ENCODE data around the gene ARHGAP42. TPM values are rescaled to one million over a fixed set of nuclear protein-coding genes. Genes with fewer than 3 reads are reported as not detected.

ARHGAP42 gene
- total and polyA plus RNA-seq, 2 of the 13 experiments (the other 11 are each of a cell fraction or from before 2014, with no cell fraction given) = 2.5 to 4.3 TPM

- DNase-seq (ENCODE audit: low spot score) (no peak), ATAC-seq (no peak), FAIRE-seq (no peak)
- ChIA-PET POLR2A (no interaction called here), CTCF (ENCODE audit: low intra/inter-chr PET ratio, low total read pairs) (no interaction called here)
- Histone ChIP-seq H3K4me3 (replicated peaks in 1 of 3; ENCODE audit: insufficient read depth in 1 of 3, low read depth in 2 of 3, low read length in 3 of 3) (no peak overlapping the region), H3K4me2 (ENCODE audit: low read depth, low read length) (no peak overlapping the region), H4K20me1 (ENCODE audit: insufficient read depth, low read length) (no peaks in the 10 kb centered on the region), H3K9me3 (ENCODE audit: low read length) (no peaks in the 10 kb centered on the region), H3K79me2 (ENCODE audit: insufficient read depth, low read length) (no peaks in the 10 kb centered on the region), H3K27me3 (ENCODE audit: control insufficient read depth in 1 of 2, insufficient read depth in 2 of 2, low read length in 2 of 2) (no peaks in the 10 kb centered on the region), H3K36me3 (replicated peaks in 1 of 2; ENCODE audit: control insufficient read depth in 1 of 2, insufficient read depth in 2 of 2, low read length in 2 of 2) (no peaks in the 10 kb centered on the region), H3K27ac (ENCODE audit: extremely low read length, insufficient read depth, low read length) (no peak overlapping the region), H2AFZ (ENCODE audit: low read length) (no peak overlapping the region), H3K9ac (ENCODE audit: insufficient read depth, low read depth, low read length) (no peak overlapping the region), H3K4me1 (ENCODE audit: insufficient read depth, low read length) (no peaks in the 10 kb centered on the region)
- in situ Hi-C loops (cut with HindIII; ENCODE audit: extremely low pct_ligation_motif_present, low pct_unique_long_range_greater_than_20kb) (no loop called here), intact Hi-C loops (cut with micrococcal nuclease; ENCODE audit: unreplicated experiment) (no loop called here)
- TF ChIP-seq ZNF317 (CRISPR knock-in tag; IDR thresholded peaks at IDR 0.05) (no peak), SNAI1 (CRISPR knock-in tag; IDR thresholded peaks at IDR 0.05; ENCODE audit: borderline replicate concordance) (no peak)
- BruUV-seq (replicated peaks) = no TSS peak
- 62% methylated on average over 1 of the region's 1 CpG for WGBS (ENCODE audit: low lambda C conversion rate)
These were observed 44.4 kb downstream of the ARHGAP42 start for GRCh38 chr11:100731471-100731870.

- no peaks in the 10 kb centered on the region for H3K9me3 ChIP-seq (ENCODE audit: low read length)
- FAIRE-seq = no peak
- DNase-seq (ENCODE audit: low spot score) = no peak
- H3K79me2 ChIP-seq (ENCODE audit: insufficient read depth, low read length) = no peaks in the 10 kb centered on the region
- no peak overlapping the region for H3K27ac ChIP-seq (ENCODE audit: extremely low read length, insufficient read depth, low read length)
- no peaks in the 10 kb centered on the region for H3K27me3 ChIP-seq (ENCODE audit: control insufficient read depth in 1 of 2, insufficient read depth in 2 of 2, low read length in 2 of 2)
- TF ChIP-seq, protein P1, sequence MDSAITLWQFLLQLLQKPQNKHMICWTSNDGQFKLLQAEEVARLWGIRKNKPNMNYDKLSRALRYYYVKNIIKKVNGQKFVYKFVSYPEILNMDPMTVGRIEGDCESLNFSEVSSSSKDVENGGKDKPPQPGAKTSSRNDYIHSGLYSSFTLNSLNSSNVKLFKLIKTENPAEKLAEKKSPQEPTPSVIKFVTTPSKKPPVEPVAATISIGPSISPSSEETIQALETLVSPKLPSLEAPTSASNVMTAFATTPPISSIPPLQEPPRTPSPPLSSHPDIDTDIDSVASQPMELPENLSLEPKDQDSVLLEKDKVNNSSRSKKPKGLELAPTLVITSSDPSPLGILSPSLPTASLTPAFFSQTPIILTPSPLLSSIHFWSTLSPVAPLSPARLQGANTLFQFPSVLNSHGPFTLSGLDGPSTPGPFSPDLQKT (CRISPR knock-in tag; IDR thresholded peaks at IDR 0.05; ENCODE audit: borderline replicate concordance) = no peak
- TF ChIP-seq ZKSCAN8 (CRISPR knock-in tag; IDR thresholded peaks at IDR 0.05; ENCODE audit: borderline replicate concordance) (no peak), NFE2L2 (IDR thresholded peaks at IDR 0.05; ENCODE audit: low read length) (no peak), ZNF20 (CRISPR knock-in tag; IDR thresholded peaks at IDR 0.05) (no peak), NFE2 (CRISPR knock-in tag; IDR thresholded peaks at IDR 0.05) (no peak), BCL6 (CRISPR knock-in tag; IDR thresholded peaks at IDR 0.05) (no peak), XBP1 (CRISPR knock-in tag; IDR thresholded peaks at IDR 0.05) (no peak), LBX2 (CRISPR knock-in tag; IDR thresholded peaks at IDR 0.05; ENCODE audit: borderline replicate concordance) (no peak), YEATS2 (CRISPR knock-in tag; IDR thresholded peaks at IDR 0.05; ENCODE audit: borderline replicate concordance) (no peak), FOXJ3 (CRISPR knock-in tag; IDR thresholded peaks at IDR 0.05; ENCODE audit: borderline replicate concordance) (no peak), SRSF4 (IDR thresholded peaks at IDR 0.05; ENCODE audit: low read depth, low read length, poor library complexity, severe bottlenecking) (no peak), ZNF205 (CRISPR knock-in tag; IDR thresholded peaks at IDR 0.05) (no peak)
- TF ChIP-seq, protein P2, sequence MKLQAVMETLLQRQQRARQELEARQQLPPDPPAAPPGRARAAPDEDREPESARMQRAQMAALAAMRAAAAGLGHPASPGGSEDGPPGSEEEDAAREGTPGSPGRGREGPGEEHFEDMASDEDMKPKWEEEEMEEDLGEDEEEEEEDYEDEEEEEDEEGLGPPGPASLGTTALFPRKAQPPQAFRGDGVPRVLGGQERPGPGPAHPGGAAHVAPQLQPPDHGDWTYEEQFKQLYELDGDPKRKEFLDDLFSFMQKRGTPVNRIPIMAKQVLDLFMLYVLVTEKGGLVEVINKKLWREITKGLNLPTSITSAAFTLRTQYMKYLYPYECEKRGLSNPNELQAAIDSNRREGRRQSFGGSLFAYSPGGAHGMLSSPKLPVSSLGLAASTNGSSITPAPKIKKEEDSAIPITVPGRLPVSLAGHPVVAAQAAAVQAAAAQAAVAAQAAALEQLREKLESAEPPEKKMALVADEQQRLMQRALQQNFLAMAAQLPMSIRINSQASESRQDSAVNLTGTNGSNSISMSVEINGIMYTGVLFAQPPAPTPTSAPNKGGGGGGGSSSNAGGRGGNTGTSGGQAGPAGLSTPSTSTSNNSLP (IDR thresholded peaks at IDR 0.05; ENCODE audit: low read depth, low read length) = no peak
- H2AFZ ChIP-seq (ENCODE audit: low read length) = no peak overlapping the region
- no peaks in the 10 kb centered on the region for H4K20me1 ChIP-seq (ENCODE audit: insufficient read depth, low read length)
- H3K9ac ChIP-seq (ENCODE audit: insufficient read depth, low read depth, low read length) = no peak overlapping the region
- H3K4me1 ChIP-seq (ENCODE audit: insufficient read depth, low read length) = no peaks in the 10 kb centered on the region
- H3K4me3 ChIP-seq (replicated peaks in 1 of 3; ENCODE audit: insufficient read depth in 1 of 3, low read depth in 2 of 3, low read length in 3 of 3) = no peak overlapping the region
- ChIA-PET POLR2A (no interaction called here), CTCF (ENCODE audit: low intra/inter-chr PET ratio, low total read pairs) (no interaction called here)
- H3K36me3 ChIP-seq (replicated peaks in 1 of 2; ENCODE audit: control insufficient read depth in 1 of 2, insufficient read depth in 2 of 2, low read length in 2 of 2) = no peaks in the 10 kb centered on the region
- in situ Hi-C loops (cut with HindIII; ENCODE audit: extremely low pct_ligation_motif_present, low pct_unique_long_range_greater_than_20kb) = no loop called here
- no peak overlapping the region for H3K4me2 ChIP-seq (ENCODE audit: low read depth, low read length)
- intact Hi-C loops (cut with micrococcal nuclease; ENCODE audit: unreplicated experiment) = no loop called here
- no TSS peak for BruUV-seq (replicated peaks)
- no peak for ATAC-seq
These were observed 45.9 kb downstream of the ARHGAP42 start for GRCh38 chr11:100732949-100733348.

Measured in HepG2 (cell line).